RPMI8226 (cell line): ENCODE measurements around the gene SPEM3.

Experiments
- DNase-seq: peaks from one replicate; pipeline ENCODE4 v3.0.0-alpha.2; 2015

The SPEM3 gene

DNA sequence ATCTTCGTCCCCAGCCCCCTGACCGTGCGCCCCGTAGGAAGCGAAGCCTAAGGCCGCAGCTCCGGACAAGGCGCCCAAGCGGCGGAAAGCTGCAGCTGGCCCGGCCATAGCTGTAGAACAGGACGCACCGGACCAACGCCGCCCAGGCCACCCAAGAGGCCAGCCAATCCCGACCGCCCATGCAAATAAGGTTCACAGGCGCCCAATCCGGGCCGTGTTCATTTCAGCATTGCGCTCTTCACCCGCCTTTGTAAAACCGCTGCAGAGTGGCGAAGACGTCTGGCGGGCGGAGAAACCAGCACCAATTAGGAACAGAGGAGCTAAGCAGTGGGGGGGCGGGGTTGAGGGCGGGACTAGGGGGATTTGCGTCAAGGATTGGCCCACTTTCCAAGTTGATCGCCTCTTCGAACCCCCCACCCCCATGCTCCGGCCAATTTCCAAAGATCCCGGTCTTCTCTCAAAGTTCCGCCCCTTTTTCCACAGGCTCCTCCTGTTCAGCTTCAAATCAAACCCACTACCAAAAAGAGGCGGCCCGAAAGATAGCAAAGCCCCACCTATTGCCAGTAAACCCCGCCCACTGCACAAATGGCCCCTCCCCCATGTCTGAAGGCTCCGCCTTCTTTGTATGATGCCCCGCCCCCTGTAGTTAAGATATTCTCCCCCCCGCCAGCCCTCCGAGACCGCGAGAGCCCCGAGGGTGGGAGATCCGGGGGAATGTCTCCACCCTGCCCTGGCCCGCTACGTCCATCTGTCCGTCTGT lies 24.5 kb upstream of the SPEM3 start, which contains the start of gene TMEM256:
Gene TMEM256, minus strand, starts transcription at position 121 of the 760 bp plus-strand sequence. Its CDS starts 13 bp downstream, at position 108.
- DNase-seq: peak; percentile 96

DNA sequence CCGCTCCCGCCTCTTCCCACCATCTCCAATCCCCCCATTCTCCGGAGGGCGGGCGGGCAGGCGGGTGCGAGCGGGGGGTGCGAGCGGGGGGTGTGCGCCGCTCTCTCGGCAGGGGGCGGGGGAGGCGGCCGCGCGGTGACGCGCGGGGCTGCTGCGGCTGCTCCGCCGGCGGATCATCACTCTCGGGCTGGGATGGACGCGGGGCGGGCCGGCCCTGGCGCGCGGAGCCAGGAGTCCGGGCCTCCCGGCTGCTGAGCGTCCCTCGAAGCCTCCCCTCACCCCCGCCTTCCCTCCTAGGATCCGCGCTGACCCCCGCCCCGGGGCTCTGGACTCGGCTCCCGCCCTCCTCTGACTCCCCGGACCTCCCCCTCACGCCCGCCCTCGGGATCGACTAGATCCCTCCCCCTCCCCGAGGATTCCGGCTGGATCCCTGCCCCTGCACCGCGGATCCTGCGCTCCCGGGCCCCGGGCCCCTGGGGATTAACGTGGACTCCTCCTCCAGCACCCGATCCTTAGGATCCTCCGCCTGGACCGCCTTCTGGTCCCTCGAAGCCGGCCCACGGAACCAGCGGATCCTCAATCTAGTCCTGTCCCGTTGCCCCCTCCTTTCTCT lies 23.8 kb upstream of the SPEM3 start:
- peak; percentile 69 for DNase-seq

DNA sequence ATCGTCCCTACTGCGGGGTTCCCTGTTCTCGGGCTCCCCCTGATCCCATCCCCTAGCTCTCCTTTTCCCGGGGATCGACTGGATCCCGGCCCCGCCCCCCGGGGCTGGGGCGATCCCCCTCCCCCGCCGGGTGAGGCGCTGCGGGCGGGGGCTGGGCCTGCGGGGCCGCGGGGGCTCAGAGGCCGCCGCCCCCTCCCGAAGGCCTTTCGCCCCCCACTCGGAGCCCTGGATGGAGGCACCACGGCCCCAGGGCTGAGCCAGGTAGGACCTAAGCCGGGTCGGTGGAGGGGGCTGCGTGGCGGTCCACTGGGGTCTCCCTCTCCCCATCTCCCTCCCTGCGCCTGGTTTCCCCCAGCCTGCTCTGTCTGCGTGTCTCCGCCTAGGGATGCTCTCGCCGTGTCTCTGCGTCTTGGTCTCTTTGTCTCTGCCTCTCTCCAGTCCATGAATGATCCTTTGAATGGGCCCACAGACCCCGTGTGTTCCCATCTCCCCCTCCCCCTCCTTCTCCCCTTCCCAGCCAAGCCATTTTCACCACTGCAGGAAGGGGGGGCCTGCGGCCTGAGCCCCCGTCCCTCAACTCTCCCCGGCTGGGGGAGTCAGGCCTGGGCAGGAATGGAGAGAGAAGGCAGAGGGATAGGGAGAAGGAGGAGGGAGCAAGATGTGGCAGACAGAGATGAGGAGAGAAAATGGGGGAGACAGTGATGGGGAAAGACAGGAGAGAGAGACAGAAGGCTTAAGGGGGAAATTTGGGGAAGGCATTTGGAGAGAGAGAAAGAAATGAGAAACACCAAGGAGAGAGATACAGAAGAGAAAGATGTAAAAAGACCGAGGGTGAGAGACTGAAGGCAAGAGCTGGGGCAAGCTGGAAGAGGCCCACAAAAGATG lies 23.1 kb upstream of the SPEM3 start:
- DNase-seq: no peak

DNA sequence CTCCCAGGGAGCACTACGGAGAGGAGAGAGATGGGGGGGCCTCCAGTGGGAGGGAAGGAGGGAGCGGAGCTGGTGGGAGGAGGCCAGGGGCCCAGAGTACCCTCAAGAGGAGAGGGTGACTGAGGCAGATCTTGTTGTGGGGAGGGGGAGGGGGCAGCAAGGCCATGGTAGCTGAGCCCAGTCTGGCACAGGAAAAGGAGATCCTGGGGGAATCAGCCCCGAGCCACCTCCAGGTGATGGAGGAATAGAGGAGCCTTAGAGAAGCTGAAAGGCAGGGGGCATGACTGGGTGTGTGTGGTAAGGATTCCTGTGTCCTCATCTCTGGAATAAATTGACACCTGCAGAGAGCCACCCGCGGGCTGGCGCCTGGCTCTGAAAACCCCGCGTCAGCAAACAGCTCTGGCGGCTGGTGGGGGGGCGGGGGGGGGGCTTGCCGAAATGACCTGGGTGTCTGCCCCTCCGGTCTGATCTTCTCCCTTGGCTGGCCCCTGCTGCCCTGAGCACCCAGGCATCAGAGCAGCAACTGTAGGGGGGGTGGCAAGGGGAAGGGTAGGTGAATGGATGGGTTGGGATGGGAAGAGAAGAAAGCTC lies 22.3 kb upstream of the SPEM3 start:
- peak; percentile 26 for DNase-seq

DNA sequence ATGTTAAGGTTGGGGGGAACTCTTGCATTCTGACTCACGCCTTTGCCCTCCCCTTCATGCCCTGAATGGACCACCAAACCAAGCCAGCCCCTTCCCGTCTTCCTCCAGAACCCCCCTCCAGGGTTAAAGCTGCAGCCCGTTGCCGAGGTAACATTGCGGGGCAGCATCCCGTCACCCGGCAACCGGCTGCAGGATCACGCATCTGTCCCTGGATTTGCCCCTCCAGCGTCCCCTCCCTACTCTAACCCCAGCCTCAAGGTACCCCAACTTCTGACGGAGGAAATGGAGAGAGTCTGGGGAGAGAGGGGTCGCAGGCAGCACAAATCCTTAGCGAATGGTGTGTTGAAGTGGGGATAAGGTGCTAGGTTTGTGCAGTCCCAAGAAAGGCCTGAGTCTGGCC lies 21.6 kb upstream of the SPEM3 start:
- DNase-seq: no peak

DNA sequence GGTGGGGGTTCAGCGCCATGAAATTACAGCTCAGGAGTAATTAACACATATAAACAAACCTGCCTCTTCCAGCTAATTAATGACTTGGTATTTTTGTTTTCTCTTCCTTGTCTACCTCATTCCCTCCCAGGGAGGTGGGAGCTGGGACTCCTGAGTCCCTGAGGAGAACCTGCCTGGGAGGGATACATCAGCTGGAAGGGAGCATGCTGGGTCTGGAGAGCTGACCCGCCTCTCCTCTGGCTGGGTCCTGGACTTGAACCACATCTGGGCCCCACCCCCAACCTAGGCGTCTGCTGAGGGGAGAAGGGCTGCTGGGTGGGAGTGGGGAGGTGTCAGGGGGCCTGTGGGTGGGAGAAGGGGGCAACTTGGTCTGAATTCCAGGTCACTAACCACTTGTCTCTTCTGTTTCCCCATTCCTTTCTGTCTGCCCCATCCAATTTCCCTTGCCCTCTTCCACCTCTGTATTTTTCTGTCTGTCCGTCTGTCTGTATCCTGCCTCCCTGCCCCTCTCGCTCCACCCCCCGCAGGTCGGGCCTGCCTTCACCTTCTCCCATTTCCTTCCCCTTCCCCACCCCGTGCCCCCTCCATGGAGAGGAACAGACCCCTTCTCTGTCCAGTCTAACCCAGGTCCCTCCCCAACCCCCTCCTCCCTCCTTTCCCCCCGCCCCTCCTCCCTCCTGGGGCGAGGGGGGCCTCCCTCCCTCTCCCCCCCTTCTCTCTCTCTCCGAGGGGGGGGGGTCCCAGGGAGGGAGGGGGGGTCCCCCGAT lies 21.0 kb upstream of the SPEM3 start, which contains the start of gene NLGN2:
Gene NLGN2, plus strand, starts transcription at position 361 of the 767 bp plus-strand sequence. CDS start 411 bp downstream, outside the sequence.
- no peak for DNase-seq

DNA sequence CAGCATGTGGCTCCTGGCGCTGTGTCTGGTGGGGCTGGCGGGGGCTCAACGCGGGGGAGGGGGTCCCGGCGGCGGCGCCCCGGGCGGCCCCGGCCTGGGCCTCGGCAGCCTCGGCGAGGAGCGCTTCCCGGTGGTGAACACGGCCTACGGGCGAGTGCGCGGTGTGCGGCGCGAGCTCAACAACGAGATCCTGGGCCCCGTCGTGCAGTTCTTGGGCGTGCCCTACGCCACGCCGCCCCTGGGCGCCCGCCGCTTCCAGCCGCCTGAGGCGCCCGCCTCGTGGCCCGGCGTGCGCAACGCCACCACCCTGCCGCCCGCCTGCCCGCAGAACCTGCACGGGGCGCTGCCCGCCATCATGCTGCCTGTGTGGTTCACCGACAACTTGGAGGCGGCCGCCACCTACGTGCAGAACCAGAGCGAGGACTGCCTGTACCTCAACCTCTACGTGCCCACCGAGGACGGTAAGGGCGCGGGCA lies 20.4 kb upstream of the SPEM3 start:
- no peak for DNase-seq

DNA sequence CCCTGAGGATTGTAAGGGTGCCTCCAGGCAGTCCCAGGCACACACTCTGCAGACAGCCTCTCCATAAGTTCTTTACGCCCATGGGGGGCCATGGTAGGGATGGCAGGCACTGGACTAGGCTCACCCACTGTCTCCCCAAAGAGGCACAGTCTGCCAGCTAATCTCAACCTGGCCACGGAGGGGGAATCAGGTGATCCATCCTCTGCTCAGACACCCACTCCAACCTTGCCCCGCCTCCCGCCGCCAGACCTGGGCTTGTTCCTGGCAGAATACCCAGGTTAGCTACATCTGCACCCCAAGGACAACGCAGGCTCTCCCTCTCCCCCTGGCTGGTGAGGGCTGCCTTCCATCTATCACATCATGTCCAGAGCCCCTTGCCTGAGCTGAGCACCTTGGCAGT lies 19.8 kb upstream of the SPEM3 start:
- no peak for DNase-seq

DNA sequence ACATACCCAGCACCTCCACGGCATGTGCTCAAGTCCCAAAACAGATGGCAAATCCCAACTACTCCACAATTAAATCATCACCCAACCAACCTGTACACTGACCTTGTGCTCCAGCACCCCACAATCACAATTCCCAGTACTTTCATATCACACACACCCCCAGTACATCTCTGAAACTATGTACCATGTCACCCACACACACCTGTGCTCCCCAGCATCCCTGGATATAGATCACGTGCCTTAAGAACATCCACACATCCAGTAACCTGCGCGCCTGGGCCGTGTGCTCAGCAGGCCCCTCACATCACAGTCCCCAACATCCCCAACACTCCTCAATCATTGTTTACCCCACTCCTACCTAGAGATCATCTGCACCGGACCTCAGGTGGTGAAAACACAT lies 18.9 kb upstream of the SPEM3 start:
- no peak for DNase-seq

DNA sequence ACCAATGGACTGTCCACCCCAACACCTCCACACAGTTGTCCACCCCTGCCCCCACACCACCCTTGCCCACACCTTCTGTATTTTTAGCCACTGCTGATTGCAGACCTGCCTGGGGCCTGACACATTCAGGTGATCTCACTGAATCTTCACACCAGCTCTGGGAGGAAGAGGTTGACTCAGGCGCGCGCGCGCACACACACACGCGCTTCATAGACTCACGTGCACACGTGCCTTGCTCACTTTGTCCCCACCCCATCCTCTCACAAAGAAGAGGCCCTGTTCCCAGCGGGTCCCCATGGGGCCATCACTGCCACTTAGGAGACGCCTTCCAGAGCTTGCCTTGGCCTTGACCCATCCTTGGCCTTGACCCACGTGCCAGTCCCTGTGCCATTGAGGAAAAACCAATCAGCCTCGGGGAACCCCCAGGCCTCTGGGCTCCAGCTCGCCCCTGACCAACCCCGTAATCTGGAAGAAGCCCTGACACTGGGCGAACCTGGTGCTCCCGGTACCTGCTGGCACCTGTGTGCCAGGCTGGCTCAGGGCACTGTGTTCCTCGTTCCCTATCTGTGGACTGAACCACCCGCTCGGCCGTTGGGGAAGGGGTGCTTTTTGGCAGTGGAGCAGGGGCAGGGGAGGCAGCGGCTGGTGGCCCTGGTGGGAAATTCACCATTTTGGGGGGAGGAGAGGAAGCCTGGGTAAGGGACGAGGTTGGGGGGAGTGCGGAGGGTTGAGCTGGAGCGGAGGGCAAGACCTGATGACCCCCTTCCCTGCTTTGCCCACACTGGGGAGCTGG lies 17.8 kb upstream of the SPEM3 start:
- no peak for DNase-seq

DNA sequence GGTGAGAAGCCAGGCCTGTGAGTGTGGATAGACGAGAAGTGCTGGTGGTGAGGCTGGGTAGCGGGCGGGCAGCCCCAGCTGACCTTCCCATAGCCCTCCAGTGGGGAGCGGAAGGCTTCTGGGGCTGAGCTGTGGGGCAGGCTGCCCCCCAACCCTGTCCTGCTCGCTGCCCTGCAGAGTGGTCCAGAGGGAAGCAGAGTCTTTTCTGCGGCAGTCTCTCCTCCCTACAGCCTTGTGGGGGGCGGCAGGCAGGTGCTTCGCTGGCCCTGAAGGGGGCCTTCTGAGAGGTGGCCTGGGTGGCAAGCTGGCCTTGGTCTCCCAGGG lies 17.3 kb upstream of the SPEM3 start:
- DNase-seq: no peak

DNA sequence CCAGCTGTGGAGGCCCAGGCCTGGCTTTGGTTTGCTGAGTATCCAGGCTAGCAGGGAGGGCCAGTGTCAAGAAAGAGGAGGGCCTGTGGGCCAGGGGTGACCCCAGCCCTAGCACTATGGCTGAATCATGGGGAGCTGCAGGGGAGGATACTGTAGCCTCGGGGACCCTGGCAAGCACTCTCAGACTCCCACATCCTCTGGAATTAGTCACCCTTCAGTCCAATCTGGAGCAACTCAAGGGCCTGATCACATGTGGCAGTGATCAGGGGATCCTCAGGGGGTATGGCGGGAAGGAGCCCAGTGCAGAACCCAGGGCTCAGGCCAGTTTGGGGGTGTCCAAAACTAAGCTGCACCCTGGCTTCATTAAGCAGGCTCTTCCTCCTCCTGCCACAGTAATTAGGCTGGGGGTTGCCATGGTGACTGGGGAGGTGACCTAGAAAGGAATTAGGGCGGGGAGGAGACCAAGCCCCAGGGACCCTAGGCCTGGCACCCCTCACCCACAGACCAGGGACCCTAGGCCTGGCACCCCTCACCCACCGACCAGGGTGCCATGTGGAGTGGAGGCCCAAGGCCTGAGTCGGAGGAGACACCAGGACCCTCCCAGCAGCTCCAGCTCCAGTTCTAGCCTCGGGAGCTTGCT lies 15.2 kb upstream of the SPEM3 start:
- DNase-seq: no peak

DNA sequence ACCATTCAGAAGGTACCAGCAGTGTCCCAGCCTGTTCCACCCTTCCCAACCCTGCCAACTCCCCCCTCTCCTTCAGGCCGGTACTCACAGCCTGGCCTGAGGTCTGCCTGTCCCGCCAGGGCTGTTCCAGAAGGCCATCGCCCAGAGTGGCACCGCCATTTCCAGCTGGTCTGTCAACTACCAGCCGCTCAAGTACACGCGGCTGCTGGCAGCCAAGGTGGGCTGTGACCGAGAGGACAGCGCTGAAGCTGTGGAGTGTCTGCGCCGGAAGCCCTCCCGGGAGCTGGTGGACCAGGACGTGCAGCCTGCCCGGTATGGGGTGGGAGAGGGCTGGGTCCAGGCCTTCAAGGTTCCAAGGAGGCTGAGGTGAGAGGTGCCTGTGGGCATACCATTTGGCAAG lies 13.8 kb upstream of the SPEM3 start:
- no peak for DNase-seq

DNA sequence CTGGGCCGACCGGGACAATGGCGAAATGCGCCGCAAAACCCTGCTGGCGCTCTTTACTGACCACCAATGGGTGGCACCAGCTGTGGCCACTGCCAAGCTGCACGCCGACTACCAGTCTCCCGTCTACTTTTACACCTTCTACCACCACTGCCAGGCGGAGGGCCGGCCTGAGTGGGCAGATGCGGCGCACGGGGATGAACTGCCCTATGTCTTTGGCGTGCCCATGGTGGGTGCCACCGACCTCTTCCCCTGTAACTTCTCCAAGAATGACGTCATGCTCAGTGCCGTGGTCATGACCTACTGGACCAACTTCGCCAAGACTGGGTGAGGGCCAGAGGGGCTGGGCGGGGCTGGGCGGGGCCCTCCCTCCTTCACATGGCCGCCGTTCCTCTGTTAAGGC lies 12.9 kb upstream of the SPEM3 start:
- no peak for DNase-seq

DNA sequence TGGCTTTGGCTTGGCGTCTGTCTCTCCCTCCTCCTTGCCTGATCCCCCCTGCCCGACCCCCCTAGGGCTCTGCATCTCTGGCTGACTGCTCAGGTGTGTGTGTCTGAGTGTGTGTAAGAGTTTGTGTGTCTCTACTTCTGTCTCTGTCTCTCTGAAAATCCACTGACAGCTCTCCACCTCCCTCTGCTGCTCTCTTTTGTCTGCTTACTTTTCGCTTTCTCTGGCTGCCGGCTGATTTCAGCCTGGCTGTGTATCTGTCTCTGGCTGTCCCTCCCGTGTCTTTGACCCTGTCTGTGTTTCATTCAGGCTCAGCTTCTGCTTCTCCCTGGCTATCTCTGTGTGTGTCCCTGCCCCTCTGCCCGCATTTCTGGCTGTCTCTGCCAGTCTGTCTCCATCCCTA lies 12.3 kb upstream of the SPEM3 start:
- DNase-seq: no peak

DNA sequence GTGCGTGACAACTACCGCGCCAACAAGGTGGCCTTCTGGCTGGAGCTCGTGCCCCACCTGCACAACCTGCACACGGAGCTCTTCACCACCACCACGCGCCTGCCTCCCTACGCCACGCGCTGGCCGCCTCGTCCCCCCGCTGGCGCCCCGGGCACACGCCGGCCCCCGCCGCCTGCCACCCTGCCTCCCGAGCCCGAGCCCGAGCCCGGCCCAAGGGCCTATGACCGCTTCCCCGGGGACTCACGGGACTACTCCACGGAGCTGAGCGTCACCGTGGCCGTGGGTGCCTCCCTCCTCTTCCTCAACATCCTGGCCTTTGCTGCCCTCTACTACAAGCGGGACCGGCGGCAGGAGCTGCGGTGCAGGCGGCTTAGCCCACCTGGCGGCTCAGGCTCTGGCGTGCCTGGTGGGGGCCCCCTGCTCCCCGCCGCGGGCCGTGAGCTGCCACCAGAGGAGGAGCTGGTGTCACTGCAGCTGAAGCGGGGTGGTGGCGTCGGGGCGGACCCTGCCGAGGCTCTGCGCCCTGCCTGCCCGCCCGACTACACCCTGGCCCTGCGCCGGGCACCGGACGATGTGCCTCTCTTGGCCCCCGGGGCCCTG lies 11.5 kb upstream of the SPEM3 start:
- DNase-seq: no peak

DNA sequence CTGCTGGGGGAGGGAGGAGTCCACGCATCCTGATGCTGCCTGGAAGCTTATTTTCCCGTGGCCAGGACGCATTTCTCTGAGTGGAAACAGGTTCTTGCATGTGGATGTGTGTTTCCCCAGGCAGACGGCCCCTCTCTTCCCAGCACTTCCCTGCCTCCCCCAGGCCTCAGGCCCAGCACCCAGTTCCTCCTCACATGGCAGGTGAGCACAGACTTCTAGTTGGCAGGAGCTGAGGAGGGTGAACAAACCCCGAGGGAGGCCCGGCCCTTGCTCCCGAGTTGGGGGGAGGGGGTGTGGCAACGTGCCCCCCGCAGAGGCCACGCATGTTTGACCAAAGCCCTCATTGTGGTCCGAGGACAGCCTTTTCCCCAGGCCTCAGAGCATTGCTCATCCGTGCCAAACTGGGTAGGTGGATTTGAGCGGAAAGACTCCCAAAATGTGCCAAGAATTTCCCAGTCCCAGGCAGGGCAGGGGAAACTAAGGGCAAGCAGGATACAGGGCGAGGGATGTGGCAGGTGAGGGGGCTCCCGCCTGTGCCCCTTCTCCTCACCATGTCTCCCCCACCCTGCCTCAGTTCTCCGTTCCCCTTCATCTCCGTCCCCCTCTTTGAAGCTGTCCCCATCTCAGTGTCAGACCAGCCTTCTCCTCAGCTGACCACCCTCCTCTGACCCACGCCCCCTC lies 10.0 kb upstream of the SPEM3 start:
- DNase-seq: no peak

DNA sequence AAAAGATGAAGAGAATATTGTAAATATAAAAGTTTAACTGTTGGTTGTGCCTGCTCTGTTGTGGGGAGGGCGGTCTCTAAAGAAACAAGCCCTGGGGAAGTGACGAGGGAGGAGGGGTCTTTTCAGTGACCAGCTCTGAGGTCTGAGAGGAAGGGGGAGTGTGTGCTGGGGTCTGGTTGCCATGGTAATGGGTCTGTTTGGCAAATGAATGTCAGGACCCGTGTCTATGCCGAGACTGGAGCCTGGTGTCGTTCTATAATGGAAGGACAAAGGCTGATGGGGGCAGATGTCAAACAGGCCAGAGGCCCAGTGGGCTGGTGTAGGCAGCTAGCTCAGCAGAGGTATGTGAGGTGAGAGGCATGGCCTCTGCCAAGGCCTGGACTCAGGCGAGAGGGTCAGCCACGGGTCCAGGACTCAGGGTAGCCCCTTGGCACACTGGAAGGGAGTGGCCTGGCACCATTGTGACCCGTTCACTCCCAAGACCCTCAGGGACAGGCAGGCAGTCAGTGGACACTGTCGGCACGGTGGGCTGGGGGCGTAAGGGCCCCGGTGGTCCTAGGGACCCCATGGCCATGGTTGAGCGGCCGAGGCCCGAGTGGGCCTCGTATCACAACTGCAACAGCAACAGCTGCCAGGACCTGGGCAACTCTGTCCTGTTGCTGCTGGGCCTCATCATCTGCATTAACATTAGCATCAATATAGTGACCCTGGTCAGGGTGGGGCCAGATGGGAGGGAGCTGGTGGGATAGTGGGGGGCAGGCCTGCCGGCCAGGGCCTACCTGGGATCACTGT lies 8.6 kb upstream of the SPEM3 start, which contains the start of gene SPEM1:
Gene SPEM1, plus strand, starts transcription at position 506 of the 792 bp plus-strand sequence. Its CDS starts 61 bp downstream, at position 567.
- DNase-seq: no peak

DNA sequence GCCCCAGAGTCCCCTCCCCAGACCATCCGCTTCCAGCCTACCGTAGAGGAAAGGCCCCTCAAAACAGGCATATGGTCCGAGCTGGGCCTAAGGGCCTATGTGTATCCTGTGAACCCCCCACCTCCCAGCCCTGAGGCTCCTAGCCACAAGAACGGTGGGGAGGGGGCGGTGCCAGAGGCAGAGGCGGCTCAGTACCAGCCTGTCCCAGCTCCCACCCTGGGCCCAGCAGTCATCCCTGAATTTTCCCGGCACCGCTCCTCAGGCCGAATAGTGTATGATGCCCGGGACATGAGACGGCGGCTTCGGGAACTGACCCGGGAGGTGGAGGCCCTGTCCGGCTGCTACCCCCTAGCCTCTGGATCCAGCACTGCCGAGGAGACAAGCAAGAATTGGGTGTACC lies 7.5 kb upstream of the SPEM3 start:
- no peak for DNase-seq
